IPS-18c (cell line): Measurements from ENCODE around the gene ACP4.

Source experiments
- H3K4me3 ChIP-seq: 2 replicates; pipeline ENCODE4 v1.7.0; 2013; ENCODE audit warnings: low read depth, mild to moderate bottlenecking, low read length, moderate library complexity; ENCODE audit not compliant: insufficient read depth
- H3K9me3 ChIP-seq: one replicate; pipeline ENCODE4 v1.6.1; 2013; ENCODE audit warnings: mild to moderate bottlenecking, low read length, moderate library complexity; ENCODE audit not compliant: control insufficient read depth, insufficient read depth

The ACP4 gene

DNA sequence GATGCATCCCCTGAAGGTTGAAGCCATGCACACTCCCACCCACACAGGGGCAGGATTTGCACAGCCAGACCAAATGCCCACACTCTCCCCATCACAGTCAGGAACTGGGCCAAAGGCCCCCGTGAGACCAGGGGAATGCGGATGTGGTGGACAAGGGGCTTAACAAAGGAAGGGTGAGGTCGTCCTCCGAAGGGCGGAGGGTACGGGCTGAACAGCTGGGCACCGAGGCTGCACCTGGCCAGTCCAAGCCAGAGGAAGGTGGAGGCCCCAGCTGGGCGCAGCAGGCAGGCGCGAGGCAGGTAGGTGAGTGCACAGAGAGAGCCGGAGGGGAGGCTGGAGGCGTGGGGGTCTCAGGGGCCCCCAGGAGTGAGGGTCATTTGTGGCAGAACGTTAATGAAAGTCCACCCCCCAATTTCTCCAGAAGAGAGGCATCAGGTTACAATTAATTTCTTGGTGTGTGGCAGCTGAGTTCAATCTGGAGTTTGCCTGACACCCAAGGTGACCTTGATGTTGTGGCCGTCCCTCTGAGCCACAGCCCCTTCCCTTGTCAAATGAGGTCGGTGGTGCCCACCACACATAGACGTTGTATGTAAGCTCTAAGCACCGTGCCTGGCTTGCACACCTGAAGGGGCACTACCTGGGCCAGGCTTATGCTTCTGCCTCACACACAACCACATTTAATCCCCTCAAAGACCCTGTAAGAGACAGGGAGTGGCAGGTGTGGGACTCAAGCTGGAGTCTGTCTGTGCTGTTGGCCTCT is 40.2 kb downstream of the ACP4 start:
- no peak overlapping the region for H3K4me3 ChIP-seq

DNA sequence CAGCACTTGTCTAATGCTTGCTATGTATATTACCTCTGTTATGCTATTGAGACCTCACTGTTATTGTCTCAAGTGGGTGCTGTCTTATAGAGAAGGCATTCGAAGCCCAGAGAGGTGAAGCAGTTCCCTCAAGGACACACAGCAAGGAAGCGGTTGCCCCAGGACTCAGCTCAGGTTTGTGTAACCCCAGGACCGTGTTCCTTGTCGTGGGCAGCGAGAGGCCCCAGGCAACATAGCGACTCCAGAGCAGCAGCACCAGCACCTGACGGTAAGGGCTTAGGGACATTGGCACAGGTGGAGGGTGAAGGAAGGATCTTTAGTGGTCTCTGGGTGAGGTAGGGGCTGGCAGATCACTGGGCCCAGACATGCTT is 40.8 kb downstream of the ACP4 start:
- no peak overlapping the region for H3K4me3 ChIP-seq
- no peaks in the 10 kb centered on the region for H3K9me3 ChIP-seq

More for the DNA sequence above, 40.2 kb downstream of the ACP4 start:
- H3K9me3 ChIP-seq = peaks cover 3% of the 10 kb centered on the region

GRCh38 chr19:50832666-50833065 is 42.5 kb downstream of the ACP4 start:
- Histone ChIP-seq H3K4me3 (no peak overlapping the region), H3K9me3 (no peaks in the 10 kb centered on the region)

DNA sequence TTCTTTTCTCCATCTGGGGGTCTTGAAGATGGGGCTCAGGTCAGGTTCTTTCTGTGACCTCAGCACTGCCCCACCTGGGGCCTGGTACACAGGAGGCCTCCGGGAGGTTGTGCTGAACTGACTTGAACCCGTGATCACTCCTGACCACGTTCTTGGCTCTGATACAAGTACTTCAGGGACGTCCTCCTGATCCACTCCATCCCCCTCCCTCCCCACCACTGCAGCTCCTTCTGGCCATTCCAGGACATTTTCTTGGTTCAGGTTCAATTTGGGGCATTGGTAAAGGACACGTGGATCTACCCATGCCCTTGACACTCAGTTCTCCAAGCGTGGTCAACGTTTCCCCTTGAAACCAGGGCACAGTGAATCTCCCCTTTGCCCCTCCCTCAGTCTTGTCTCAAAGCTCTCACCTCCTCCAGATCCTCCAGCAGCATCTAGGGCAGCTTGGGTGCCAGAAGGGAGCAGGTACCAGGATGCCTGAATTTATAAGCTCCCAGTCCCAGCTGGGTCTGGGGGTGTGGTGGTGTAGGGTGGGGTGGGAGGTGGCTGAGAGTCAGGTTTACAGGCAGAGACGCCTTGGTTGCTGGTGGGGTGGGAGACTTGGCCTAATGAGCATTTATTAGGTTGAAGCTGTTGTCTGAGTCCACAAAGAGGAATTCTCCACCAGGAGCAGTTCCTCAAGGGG is 43.0 kb downstream of the ACP4 start, which contains the start of gene KLK15:
Gene KLK15 (minus strand): TSS at position 458 of the 685 bp plus-strand sequence. CDS start 2,082 bp downstream, outside the sequence.
- Histone ChIP-seq H3K9me3 (no peaks in the 10 kb centered on the region), H3K4me3 (no peak within 1 kb of the TSS)

GRCh38 chr19:50833802-50834167 is 43.6 kb downstream of the ACP4 start:
- H3K9me3 ChIP-seq = no peaks in the 10 kb centered on the region

DNA sequence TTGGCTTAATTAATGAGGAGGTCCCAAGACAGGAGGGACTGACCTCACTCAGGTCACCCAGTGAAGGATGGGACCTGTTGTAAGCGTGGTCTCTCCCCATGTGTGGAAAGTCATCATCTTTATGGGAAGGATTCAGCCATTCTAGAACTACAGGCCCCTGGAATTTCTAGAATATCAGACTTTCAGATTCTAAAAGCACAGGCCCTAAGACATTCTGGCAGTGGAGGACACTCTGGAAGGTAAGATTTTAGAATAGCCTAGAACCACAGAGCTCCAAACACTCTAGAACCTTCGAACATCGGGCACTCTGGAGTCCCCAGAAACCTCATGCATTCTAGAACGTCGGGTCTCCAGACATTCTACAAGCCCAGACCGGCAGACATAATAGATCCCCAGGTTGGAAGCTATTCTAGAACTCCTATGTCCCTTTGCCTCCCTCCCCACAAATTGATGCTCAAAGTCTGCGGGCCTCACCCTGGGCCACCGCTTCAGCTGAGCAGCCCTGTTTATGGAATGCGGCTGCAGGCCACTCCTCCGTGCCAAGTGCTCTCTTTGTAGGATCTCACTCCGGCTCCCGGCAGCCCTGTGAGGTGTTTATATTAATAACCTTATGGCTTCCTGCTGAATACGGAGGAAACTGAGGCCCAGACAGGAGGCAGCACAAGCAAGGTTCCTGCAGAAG is 45.0 kb downstream of the ACP4 start:
- peak overlapping the region; percentile 79 for H3K4me3 ChIP-seq

More at GRCh38 chr19:50833802-50834167, 43.6 kb downstream of the ACP4 start:
- H3K4me3 ChIP-seq = no peak overlapping the region

DNA sequence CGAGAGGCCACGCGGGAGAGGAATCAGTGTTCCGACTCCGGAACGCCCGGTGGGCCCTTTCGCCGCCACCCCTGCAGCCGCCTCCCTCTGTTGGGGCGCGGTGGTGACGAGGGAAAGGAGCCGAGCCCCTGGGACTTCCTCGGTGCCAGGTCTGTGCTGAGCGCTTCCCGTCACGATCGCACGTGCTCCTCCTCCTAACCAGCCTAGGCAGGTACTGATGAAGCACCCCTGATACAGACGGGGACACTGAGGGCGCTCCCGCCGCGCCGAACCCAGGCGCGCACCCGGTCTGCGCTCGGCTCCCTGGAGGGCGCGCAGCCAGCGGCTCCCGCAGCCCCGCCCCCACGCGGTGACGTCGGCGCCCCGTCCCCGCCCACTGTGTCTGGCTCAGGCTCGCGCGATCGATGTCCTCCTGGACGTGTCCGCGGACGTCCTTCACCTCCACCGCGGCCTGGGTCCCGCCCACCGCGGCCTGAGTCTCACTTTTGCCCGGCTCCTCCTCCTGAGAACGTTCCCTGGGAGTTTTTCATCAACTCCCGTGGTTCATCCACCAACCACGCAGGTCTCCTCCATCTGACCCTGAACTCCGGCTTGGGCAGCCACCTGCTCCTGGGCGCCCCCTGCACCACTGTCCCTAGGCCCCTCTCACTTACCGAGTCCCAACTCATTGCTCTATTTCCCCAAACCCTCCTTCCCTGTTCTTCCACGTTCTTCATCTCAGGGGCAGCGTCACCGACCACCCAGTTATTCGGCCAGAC is 45.7 kb downstream of the ACP4 start:
- Histone ChIP-seq H3K4me3 (peak overlapping the region; percentile 79), H3K9me3 (no peaks in the 10 kb centered on the region)

More for the DNA sequence above, 45.0 kb downstream of the ACP4 start:
- H3K9me3 ChIP-seq = no peaks in the 10 kb centered on the region

GRCh38 chr19:50836543-50837195 is 46.5 kb downstream of the ACP4 start:
- Histone ChIP-seq H3K4me3 (peak overlapping the region; percentile 79; the same call in 1 of the 2 replicates), H3K9me3 (no peaks in the 10 kb centered on the region)

GRCh38 chr19:50837300-50837699 is 47.1 kb downstream of the ACP4 start:
- no peak overlapping the region for H3K4me3 ChIP-seq
- no peaks in the 10 kb centered on the region for H3K9me3 ChIP-seq

GRCh38 chr19:50838239-50838638 is 48.0 kb downstream of the ACP4 start:
- no peak overlapping the region for H3K4me3 ChIP-seq
- H3K9me3 ChIP-seq = no peaks in the 10 kb centered on the region

DNA sequence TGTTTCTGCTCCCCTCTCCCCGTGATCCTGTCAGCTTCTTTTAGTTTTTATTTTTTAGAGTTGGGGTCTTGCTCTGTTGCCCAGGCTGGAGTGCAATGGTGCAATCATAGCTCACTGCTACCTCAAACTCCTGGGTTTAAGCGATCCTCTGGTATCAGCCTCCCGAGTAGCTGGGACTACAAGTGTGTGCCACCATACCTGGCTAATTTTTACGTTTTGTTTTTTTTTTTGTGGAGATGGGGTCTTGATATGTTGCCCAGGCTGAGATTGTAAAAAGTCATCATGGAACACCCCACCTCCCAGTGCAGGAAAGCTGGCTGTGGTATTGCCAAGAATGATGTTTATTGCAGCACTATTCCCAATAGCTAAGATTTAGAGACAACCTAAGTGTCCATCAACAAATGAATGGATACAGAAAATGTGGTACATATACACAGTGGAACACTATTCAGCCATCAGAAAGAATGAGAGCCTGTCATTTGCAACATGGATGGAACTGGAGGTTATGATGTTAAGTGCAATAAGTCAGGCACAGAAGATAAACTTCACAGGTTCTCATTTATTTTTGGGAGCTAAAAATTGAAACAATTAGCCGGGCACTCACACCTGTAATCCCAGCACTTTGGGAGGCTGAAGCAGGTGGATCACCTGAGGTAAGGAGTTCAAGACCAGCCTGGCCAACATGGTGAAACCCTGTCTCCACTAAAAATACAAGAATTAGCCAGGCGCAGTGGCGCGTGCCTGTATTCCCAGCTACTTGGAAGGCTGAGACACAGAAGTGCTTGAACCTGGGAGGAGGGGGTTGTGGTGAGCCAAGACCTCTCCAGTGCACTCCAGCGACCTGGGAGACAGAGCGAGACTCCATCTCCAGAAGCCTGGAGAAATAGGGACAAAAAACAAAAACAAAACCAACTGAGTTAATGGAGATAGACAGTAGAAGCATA is 49.8 kb downstream of the ACP4 start:
- Histone ChIP-seq H3K4me3 (no peak overlapping the region), H3K9me3 (peaks cover 2% of the 10 kb centered on the region)

GRCh38 chr19:50842130-50842529 is 51.9 kb downstream of the ACP4 start:
- Histone ChIP-seq H3K4me3 (no peak overlapping the region), H3K9me3 (peaks cover 2% of the 10 kb centered on the region)

DNA sequence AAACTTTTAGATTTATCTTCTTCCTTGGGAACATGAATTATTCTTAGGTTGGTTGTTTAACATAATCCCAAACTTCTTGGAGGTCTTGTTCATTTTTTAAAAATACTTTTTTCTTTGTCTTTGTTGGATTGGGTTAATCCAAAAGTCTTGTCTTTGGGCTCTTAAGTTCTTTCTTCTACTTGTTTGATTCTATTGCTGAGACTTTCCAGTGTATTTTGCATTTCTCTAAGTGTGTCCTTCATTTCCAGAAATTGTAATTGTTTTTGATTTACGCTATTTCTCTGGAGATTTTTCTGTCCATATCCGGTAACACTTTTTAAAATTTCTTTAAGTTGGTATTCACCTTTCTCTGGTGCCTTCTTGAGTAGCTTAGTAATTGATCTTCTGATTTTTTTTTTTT is 53.0 kb downstream of the ACP4 start:
- peaks cover 2% of the 10 kb centered on the region for H3K9me3 ChIP-seq
- no peak overlapping the region for H3K4me3 ChIP-seq

GRCh38 chr19:50843701-50844221 is 53.5 kb downstream of the ACP4 start:
- peaks cover 2% of the 10 kb centered on the region for H3K9me3 ChIP-seq
- no peak overlapping the region for H3K4me3 ChIP-seq

DNA sequence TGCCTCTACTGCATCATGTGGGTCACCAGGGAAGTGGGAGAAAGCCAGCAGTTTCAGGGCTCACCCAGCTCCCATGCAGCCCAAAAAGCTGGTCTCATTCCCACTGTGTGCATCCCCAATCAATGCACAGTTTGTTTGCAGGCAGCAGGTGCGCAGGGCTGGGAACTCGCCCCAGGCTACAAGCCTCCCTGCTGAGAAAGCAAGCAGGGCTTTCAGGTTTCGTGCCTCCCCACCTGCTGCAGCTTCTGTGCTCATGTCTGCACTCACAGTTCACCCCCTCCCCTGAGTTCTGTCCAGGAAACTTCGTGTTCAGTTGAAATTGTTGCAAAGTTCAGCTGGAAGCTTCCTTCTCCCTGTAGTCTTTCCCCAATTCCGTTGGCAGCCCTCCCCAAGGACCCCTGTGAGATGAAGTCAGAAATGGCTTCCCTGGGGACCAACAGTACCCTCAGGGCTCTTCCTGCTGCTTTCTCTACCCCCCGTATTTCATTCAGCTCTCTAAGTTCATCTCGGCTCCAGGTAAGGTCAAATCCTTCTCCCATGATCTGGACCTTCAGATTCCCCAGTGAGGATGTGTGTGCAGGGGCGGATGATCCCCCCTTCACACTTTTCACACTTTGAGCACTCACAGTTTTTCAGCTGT is 54.2 kb downstream of the ACP4 start:
- no peak overlapping the region for H3K4me3 ChIP-seq
- H3K9me3 ChIP-seq = peaks cover 2% of the 10 kb centered on the region
